Peyer's patch (tissue), 4 donors: ENCODE data around the gene DDX47. TPM values are rescaled to one million over a fixed set of nuclear protein-coding genes. Genes with fewer than 3 reads are reported as not detected.
A peak's percentile ranks its signal among the peaks of the same experiment; 100 is the strongest.

Experiments
- DNase-seq, 3 donors: peaks; one replicate each; pipeline ENCODE4 v3.0.0-alpha.2; 2017 to 2019
- H3K27ac ChIP-seq, 4 donors: fragments of 200-600 bp; sonication (generic); one replicate each; pipeline ENCODE4 v1.5.1; 2016 to 2019
- H3K27me3 ChIP-seq, 2 donors: fragments of 200-600 bp; sonication (generic); one replicate each; pipeline ENCODE4 v1.5.1; 2019
- H3K36me3 ChIP-seq, 3 donors: fragments of 200-600 bp; sonication (generic); one replicate each; pipeline ENCODE4 v1.5.1; 2016 to 2019
- H3K4me1 ChIP-seq, 4 donors: fragments of 200-600 bp; sonication (generic); one replicate each; pipeline ENCODE4 v1.5.1; 2016 to 2019
- H3K4me3 ChIP-seq, 4 donors: fragments of 200-600 bp; sonication (generic); 1 replicate in 3 of 4; 2 replicates in 1 of 4; pipeline ENCODE4 v1.5.1; 2016 to 2019; ENCODE audit warnings: mild to moderate bottlenecking in 1 of 4
- H3K9me3 ChIP-seq, 4 donors: fragments of 200-600 bp; sonication (generic); one replicate each; pipeline ENCODE4 v1.5.1; 2016 to 2019; ENCODE audit warnings: mild to moderate bottlenecking in 1 of 4
- POLR2A ChIP-seq, 2 donors: fragments of 450-650 bp; IDR thresholded peaks; one replicate each; pipeline ENCODE4 v1.5.1; 2017; ENCODE audit warnings: antibody characterized with exemption in 2 of 2, mild to moderate bottlenecking in 2 of 2, moderate library complexity in 2 of 2
- total RNA-seq, 4 donors: library from RNA; depleted of rRNA; stranded (reverse); fragments of >200 nt; gene quantifications; one replicate each; pipeline ENCODE4 v1.1.0, GENCODE V29; 2016
- TF ChIP-seq, protein P1 (sequence below), 6 experiments: fragments of 450-650 bp in 4 of 6; fragments of 200-600 bp in 2 of 6; sonication (generic) in 1 of 6; IDR thresholded peaks; one replicate each; pipeline ENCODE4 v1.5.1; 2017 to 2019; ENCODE audit warnings: antibody characterized with exemption in 6 of 6, mild to moderate bottlenecking in 3 of 6, moderate library complexity in 1 of 6

DDX47 gene
- total RNA-seq, 4 donors from 2014 or later, result 23.5 to 39.9 (median 33.1) TPM

DNA sequence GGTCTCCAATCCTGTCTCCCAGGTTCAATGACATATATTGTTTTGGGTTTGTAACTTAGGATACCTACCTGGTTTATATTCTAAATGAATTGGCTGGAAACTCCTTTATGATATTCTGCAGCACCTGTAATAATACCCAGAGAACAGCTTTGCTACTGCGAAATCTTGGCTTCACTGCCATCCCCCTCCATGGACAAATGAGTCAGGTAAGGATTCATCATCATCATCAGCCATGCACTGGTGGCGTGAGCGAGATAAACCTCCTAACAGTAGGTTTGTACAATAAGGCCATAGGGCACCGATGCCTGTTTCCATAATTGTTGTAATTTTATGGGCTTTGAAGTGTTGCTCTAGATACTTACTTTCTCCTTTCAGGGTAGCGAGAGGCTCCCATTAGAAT is 10.7 kb downstream of the DDX47 start:
- DNase-seq, result no peak
- Histone ChIP-seq H3K4me3 (no peak overlapping the region), H3K27ac (no peak overlapping the region), H3K27me3 (no peaks in the 10 kb centered on the region), H3K4me1 (peaks cover 0 to 5% (median 0%) of the 10 kb centered on the region in 4 donors), H3K9me3 (no peaks in the 10 kb centered on the region), H3K36me3 (peaks cover 0 to 86% (median 5%) of the 10 kb centered on the region in 3 donors)
- no peak for TF ChIP-seq POLR2A (IDR thresholded peaks at IDR 0.05)
- TF ChIP-seq, protein P1, sequence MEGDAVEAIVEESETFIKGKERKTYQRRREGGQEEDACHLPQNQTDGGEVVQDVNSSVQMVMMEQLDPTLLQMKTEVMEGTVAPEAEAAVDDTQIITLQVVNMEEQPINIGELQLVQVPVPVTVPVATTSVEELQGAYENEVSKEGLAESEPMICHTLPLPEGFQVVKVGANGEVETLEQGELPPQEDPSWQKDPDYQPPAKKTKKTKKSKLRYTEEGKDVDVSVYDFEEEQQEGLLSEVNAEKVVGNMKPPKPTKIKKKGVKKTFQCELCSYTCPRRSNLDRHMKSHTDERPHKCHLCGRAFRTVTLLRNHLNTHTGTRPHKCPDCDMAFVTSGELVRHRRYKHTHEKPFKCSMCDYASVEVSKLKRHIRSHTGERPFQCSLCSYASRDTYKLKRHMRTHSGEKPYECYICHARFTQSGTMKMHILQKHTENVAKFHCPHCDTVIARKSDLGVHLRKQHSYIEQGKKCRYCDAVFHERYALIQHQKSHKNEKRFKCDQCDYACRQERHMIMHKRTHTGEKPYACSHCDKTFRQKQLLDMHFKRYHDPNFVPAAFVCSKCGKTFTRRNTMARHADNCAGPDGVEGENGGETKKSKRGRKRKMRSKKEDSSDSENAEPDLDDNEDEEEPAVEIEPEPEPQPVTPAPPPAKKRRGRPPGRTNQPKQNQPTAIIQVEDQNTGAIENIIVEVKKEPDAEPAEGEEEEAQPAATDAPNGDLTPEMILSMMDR (IDR thresholded peaks at IDR 0.05), result no peak

DNA sequence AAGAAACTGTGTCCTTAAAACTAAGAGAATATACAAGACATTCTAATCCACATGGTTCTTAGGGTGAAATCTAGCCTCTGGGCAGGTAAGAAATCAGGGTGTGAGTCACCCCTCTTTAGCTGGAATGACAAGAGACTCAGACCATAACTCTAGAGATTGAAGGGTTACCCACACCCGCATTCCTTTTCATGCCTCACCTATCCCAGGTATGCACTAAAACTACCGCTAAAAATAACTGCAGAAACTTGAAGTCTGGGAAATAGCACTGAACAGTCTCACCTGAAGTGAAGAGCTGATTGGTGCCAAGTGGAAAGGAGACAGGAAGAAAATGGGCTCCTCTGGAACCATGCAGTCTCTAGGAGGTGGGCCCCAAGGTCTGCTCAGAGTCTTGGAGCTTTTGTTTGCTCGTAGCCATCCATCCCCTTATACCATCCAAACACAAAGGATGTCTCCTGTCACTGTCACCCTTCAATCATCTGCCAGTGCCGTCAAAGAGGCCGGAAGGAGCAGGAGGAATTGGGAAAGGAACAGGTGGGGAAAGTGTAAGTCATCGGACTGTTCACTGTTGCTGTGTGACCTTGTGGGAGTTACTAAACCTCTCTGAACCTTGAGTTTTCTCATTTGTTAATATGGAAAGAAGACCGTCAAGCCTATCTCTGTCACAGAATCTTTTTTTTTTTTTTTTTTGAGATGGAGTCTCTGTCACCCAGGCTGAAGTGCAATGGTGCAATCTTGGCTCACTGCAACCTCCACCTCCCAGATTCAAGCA is 22.4 kb downstream of the DDX47 start:
- Histone ChIP-seq H3K4me1 (peaks cover 0 to 35% (median 4%) of the 10 kb centered on the region in 4 donors), H3K27me3 (no peaks in the 10 kb centered on the region), H3K4me3 (no peak overlapping the region), H3K27ac (peak overlapping the region in 2 of 4 donors; percentile 53 to 90), H3K9me3 (no peaks in the 10 kb centered on the region), H3K36me3 (peaks cover 0 to 26% (median 0%) of the 10 kb centered on the region in 3 donors)
- DNase-seq, result peak in 1 of 3 donors; percentile 51
- TF ChIP-seq, protein P1 (IDR thresholded peaks at IDR 0.05), result no peak
- no peak for TF ChIP-seq POLR2A (IDR thresholded peaks at IDR 0.05)

DNA sequence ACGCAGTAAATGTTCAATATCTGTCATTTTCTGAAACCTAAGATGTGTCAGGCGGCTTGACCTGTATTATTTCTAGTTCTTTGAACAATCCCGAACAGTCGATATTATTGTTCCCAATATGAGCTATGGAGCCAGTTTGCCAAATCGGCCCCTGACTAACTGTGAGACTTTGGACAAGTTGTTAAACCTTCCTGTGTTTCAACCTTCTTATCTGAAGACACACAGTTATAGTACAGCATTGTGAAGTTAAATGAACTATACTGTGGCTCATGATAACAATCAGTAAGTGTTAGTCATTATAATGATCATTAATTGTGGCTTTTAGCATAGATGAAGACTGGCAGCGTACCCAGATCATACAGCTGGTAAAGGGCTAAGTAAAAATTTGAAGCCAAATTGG is 23.4 kb downstream of the DDX47 start:
- H3K36me3 ChIP-seq, result peaks cover 0 to 17% (median 0%) of the 10 kb centered on the region in 3 donors
- no peaks in the 10 kb centered on the region for H3K9me3 ChIP-seq
- H3K27me3 ChIP-seq, result no peaks in the 10 kb centered on the region
- H3K4me3 ChIP-seq, result no peak overlapping the region
- H3K27ac ChIP-seq, result peak overlapping the region in 2 of 4 donors; percentile 53 to 90
- DNase-seq, result peak in 1 of 3 donors; percentile 69
- H3K4me1 ChIP-seq, result peaks cover 0 to 35% (median 4%) of the 10 kb centered on the region in 4 donors
- no peak for TF ChIP-seq POLR2A (IDR thresholded peaks at IDR 0.05)
- TF ChIP-seq, protein P1 (IDR thresholded peaks at IDR 0.05), result no peak

DNA sequence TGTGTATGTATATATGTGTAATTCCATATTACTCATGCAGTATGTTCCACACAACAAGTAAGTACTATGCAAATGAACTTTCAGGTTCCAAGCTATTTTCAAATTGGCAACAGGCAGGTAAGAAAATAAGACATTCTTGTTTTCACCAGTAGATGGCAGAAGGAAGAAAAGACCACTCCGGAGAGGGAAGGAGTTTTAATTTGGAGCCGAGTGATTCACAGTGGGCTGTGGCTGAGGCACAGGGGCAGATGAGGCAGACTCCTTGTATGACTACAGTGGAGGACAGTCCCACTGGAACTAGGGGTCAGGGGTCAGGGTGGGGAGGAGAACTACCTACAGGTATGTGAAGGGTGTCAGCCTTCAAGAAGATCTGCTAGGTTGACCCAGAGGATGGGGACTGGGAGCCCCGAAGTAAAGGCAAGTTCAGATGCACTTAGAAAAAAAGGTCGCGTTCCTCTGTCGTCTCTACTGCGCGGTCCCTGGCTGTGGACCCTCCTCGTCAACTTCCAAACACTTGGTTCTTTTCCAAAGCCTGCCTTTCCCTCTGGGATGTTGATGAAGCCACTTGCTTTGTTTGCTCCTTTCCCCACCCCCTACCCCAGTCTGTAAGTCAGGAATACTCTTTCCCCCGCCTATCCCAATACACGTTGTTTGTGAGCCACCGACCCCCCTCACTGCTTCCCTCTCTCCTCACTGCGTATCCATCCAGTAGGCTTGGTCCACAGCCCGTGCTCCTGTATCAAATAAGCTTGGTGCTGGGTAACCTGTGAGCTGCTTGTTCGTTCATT is 24.1 kb downstream of the DDX47 start:
- H3K4me1 ChIP-seq, result peaks cover 0 to 35% (median 4%) of the 10 kb centered on the region in 4 donors

DNA sequence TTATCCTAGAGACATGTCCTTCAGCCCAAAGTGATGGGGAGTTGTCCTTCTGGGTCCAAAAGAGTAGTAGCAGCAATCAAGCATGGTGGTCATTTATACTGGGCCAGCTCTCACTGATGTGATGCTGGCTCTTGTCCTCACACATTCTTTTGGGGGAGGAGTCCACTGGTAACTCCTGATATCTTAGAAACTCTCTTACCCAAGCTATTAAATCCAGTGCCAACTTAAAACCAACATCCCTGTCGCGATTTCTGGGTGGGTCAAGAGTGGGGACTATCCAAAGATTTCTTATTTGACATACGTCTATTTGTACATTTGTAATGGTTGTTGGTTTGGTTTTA is 24.6 kb downstream of the DDX47 start:
- Histone ChIP-seq H3K4me1 (peaks cover 0 to 35% (median 4%) of the 10 kb centered on the region in 4 donors), H3K27ac (peak overlapping the region in 1 of 4 donors; percentile 90), H3K27me3 (no peaks in the 10 kb centered on the region), H3K36me3 (peaks cover 0 to 10% (median 0%) of the 10 kb centered on the region in 3 donors), H3K4me3 (no peak overlapping the region), H3K9me3 (no peaks in the 10 kb centered on the region)
- DNase-seq, result no peak
- TF ChIP-seq POLR2A (IDR thresholded peaks at IDR 0.05), result no peak
- TF ChIP-seq, protein P1 (IDR thresholded peaks at IDR 0.05), result no peak

More for the DNA sequence above, 24.1 kb downstream of the DDX47 start:
- Histone ChIP-seq H3K36me3 (peaks cover 0 to 14% (median 0%) of the 10 kb centered on the region in 3 donors), H3K27me3 (no peaks in the 10 kb centered on the region), H3K4me3 (no peak overlapping the region), H3K9me3 (no peaks in the 10 kb centered on the region), H3K27ac (peak overlapping the region in 2 of 4 donors; percentile 53 to 90)
- TF ChIP-seq, protein P1 (IDR thresholded peaks at IDR 0.05), result peak in 5 of 6 experiments; percentile 3 to 79 (median 69)
- no peak for TF ChIP-seq POLR2A (IDR thresholded peaks at IDR 0.05)
- peak in 2 of 3 donors; percentile 56 to 81 for DNase-seq
